Smooth muscle cell of the brain vasculature (primary cell): ENCODE results near the gene CCDC185.

Experiments used
- DNase-seq: peaks from one replicate; pipeline ENCODE4 v3.0.0-alpha.2; 2012; ENCODE audit warnings: low read depth, low spot score

The CCDC185 gene

DNA sequence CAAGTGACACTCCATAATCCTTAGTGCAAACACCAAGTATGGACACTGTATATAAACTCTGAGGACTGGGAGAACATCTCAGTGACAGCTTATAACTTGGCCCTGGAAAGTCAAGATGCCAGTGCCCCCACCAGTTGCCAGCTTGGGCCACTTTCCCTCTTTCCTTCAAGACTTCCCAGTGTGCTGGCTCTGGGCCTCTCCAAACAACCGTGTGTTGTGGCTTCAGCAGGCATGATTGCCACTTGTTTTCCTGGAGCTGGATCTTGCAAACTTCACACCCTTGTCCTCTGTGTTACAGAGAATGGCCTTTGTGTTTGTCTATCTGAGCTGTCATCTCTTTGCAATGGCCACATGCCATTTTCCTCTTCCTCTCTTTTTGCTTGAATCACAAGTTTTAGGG is 37.0 kb downstream of the CCDC185 start:
- DNase-seq = no peak

DNA sequence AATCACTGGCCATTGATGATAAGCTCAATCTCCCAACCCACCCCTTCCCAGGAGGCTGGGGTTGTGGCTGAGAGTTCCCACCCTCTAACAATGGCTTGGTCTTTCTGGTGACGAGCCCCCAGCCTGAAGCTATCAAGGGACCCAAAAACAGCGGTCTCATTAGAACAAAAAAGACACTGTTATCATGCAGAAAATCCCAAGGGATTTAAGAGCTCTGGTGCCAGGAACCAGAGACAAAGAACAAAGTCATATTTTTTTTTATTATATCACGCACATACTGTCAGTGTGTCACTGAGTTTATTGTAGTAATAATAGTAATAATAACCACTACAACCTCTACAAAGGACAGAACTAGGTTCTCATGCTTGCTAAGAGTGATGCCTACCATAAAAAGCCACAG is 43.9 kb downstream of the CCDC185 start:
- no peak for DNase-seq

DNA sequence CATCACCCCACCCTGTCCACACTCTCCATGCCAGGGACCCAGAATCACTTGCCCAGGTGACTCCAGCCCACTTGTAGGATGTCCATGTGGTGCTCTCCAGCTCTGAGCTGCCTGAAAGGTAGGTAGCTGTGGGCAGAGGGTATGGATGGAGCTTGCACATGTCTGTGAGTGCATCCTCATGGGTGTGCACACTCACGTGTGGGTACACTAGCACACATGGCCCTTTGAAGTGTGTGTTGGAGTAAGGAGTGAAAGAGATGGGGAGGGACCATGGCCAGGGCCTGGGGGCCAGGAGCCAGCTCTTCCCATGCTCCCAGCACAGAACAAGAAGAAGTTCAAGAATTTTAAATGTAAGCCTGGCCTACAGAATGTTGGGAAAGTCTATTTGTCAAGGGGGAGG is 50.2 kb downstream of the CCDC185 start:
- DNase-seq = no peak

DNA sequence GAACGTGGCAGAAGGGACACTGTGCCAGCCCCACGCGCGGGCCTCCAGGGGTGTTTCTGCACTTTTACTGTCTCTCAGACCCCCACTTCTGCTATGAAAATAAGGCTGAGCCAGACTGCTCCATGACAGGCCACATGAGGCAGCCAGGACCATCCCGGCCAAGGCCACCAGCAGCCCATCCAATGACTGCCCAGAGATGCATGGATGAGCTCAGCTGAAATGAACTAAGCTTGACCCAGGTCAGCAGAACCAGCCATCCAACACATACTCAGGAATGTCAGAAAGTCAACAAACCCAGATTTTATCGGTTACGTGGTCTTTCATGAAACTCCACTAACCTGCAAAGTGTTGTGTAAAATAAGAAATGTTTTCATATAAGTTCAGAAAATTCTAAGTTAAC is 51.2 kb downstream of the CCDC185 start:
- no peak for DNase-seq
